Right lobe of liver (tissue), 4 donors: ENCODE measurements around the gene NKG7.

Source experiments
- CTCF ChIP-seq, 4 donors: fragments of 200-600 bp in 3 of 4; fragments of 450-650 bp in 1 of 4; IDR thresholded peaks; one replicate each; pipeline versions ENCODE4 v1.5.1 to v1.8.0; 2016 to 2022; ENCODE audit warnings: antibody characterized with exemption in 4 of 4, mild to moderate bottlenecking in 2 of 4
- POLR2A ChIP-seq: fragments of 450-650 bp; IDR thresholded peaks from one replicate; pipeline ENCODE4 v1.6.1; 2017; ENCODE audit warnings: antibody characterized with exemption, mild to moderate bottlenecking
- donor health status: DM: no; HTN: no; CAD: no.
- donor health status: DM: no; HTN: no; CAD: no.
- donor health status: DM: no; HTN: yes; CAD: no.

GRCh38 chr19:51382004-51382403 is 9.6 kb upstream of the NKG7 start:
- TF ChIP-seq CTCF (IDR thresholded peaks at IDR 0.05) (no peak), POLR2A (no peak)
